ENCODE data around the gene LELP1. TPM values are rescaled to one million over a fixed set of nuclear protein-coding genes. Genes with fewer than 3 reads are reported as not detected.

The LELP1 gene
- polyA plus RNA-seq, 2 donors, result not detected

DNA sequence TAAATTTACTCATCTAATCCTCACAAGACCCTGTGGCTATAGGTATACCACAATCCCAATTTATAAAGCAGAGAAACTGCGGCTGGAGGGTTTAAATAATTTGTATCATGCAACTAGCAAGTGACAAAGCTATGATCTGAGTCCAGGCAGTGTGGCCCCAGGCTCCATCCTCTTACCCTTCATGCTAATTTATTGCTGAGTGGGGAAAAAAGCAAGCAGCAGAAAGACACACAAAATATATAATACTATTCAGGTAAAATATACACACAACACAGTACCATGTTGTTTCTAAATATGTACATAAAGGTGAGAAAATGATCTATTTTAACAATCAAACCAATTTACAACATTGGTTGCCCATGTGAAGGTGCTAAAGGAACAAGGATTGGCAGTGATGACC is 38.9 kb downstream of the LELP1 start:
- Histone ChIP-seq H3K27me3 (ENCODE audit: control insufficient read depth in 1 of 2, insufficient read depth in 2 of 2, low read length in 2 of 2) (no peaks in the 10 kb centered on the region), H3K4me1 (ENCODE audit: control insufficient read depth in 2 of 2, insufficient read depth in 2 of 2, low read length in 1 of 2) (no peaks in the 10 kb centered on the region), H3K27ac (ENCODE audit: low read depth in 2 of 2, low read length in 1 of 2) (no peak overlapping the region), H3K9me3 (ENCODE audit: control insufficient read depth in 2 of 2, insufficient read depth in 1 of 2, low read depth in 1 of 2, low read length in 1 of 2) (peaks cover 0 to 2% of the 10 kb centered on the region in 2 donors), H3K4me3 (ENCODE audit: low read depth in 1 of 2, low read length in 2 of 2) (no peak overlapping the region), H3K36me3 (ENCODE audit: control insufficient read depth in 2 of 2, insufficient read depth in 2 of 2, low read length in 1 of 2) (no peaks in the 10 kb centered on the region)
- WGBS, 2 donors, result 85 to 90% methylated on average over 1 of the region's 1 CpG

DNA sequence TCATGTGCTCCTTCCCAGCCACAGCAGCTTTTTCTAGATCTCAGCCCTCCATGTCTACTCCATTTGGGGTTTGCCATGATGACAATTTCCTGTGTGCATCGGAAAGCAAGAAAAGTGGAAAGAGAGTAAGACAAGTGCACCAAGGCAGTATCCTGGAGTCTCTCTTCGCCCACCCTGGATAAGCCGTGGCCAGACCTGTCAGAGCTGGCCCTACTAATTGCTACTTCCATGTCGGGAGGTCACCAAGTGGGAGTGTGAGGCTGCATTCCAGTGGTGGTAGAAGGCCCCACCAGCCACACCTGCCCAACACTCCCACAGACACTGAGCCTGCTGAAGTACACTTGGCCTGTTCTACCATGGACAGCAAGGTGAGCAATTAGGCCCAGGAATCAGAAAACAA is 42.2 kb downstream of the LELP1 start:
- Histone ChIP-seq H3K27me3 (ENCODE audit: control insufficient read depth in 1 of 2, insufficient read depth in 2 of 2, low read length in 2 of 2) (no peaks in the 10 kb centered on the region), H3K36me3 (ENCODE audit: control insufficient read depth in 2 of 2, insufficient read depth in 2 of 2, low read length in 1 of 2) (no peaks in the 10 kb centered on the region), H3K4me1 (ENCODE audit: control insufficient read depth in 2 of 2, insufficient read depth in 2 of 2, low read length in 1 of 2) (no peaks in the 10 kb centered on the region), H3K27ac (ENCODE audit: low read depth in 2 of 2, low read length in 1 of 2) (no peak overlapping the region), H3K4me3 (ENCODE audit: low read depth in 1 of 2, low read length in 2 of 2) (no peak overlapping the region), H3K9me3 (ENCODE audit: control insufficient read depth in 2 of 2, insufficient read depth in 1 of 2, low read depth in 1 of 2, low read length in 1 of 2) (peaks cover 0 to 2% of the 10 kb centered on the region in 2 donors)
- 88 to 91% methylated on average over 4 of the region's 4 CpGs for WGBS, 2 donors

DNA sequence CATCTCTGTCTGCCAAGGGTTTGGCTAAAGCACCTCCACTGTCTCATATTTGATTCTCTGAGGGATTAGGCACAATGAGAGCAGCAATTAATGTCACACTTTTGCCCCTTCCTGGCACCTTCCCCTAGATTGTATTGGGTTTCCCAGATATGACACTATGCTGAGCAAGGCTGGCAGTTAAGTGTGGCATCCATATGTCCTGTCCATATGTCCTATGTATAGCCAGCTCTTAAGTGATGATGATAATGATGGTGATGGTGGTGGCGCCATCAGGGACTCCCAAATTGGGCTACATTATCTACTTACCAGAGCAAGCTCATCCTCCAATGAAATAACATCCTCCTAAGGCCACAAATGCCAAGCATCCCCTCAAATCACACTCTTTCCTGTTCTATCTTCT is 42.8 kb downstream of the LELP1 start:
- 81 to 87% methylated on average over 1 of the region's 1 CpG for WGBS, 2 donors
- no peaks in the 10 kb centered on the region for H3K27me3 ChIP-seq (ENCODE audit: control insufficient read depth in 1 of 2, insufficient read depth in 2 of 2, low read length in 2 of 2)
- H3K4me1 ChIP-seq (ENCODE audit: control insufficient read depth in 2 of 2, insufficient read depth in 2 of 2, low read length in 1 of 2), result no peaks in the 10 kb centered on the region
- H3K4me3 ChIP-seq (ENCODE audit: low read depth in 1 of 2, low read length in 2 of 2), result no peak overlapping the region
- no peak overlapping the region for H3K27ac ChIP-seq (ENCODE audit: low read depth in 2 of 2, low read length in 1 of 2)
- H3K36me3 ChIP-seq (ENCODE audit: control insufficient read depth in 2 of 2, insufficient read depth in 2 of 2, low read length in 1 of 2), result no peaks in the 10 kb centered on the region
- peaks cover 0 to 2% of the 10 kb centered on the region in 2 donors for H3K9me3 ChIP-seq (ENCODE audit: control insufficient read depth in 2 of 2, insufficient read depth in 1 of 2, low read depth in 1 of 2, low read length in 1 of 2)

DNA sequence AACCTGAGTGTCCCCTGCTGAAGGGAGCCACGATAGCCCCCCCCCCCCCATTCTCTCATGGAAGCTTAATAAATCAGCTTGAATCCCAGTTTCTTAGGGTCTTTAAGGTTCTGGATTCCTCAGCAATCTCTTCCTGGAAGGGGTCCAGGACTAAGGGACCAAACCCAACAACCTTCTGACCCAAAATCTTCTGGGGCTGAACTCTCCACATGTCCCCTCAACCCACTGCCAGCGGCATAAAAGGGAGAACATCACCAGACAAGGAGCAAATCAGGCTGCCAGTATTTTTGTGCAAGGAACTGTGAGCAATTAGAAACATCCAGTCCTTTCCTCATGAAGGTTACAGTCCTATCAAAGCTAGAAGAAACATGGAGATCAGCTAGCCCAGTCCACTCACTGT is 43.6 kb downstream of the LELP1 start:
- WGBS, 2 donors, result 80 to 88% methylated on average over 2 of the region's 2 CpGs
- Histone ChIP-seq H3K36me3 (ENCODE audit: control insufficient read depth in 2 of 2, insufficient read depth in 2 of 2, low read length in 1 of 2) (no peaks in the 10 kb centered on the region), H3K4me1 (ENCODE audit: control insufficient read depth in 2 of 2, insufficient read depth in 2 of 2, low read length in 1 of 2) (no peaks in the 10 kb centered on the region)

DNA sequence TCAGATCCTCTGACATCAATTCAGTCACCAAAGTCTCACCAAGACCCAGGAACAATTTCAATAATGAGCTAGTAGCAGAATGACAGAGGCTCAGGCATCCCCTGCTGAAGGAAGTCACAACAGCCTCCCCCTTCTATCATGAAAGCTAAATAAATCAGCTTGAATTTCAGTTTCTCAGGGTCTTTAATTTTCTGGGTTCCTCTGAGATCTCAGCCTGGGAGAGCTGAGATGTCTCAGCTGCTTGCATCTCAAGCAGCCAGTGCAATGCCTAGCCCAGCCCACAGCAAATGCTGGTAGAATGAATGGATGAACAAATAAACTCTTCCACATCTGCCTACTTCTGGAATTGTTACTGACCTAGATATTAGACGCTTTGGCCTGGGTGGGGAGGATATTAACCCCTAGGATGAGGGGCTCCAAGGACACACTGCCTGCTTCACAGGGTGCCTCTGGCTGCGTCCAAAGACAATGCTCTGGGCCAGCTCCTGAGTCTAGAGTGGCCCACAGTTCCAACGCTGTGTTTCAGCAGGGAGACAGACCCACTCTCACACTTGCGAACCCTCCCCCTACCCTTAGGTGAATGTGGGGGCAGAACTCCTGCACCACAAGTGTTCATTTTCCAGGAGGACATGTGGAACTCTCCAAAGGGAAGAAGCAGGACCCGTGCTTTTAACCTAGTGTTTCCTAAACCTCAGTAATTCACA is 45.1 kb downstream of the LELP1 start:
- H3K27ac ChIP-seq (ENCODE audit: low read depth in 2 of 2, low read length in 1 of 2), result no peak overlapping the region
- no peak overlapping the region for H3K4me3 ChIP-seq (ENCODE audit: low read depth in 1 of 2, low read length in 2 of 2)
- 63 to 64% methylated on average over 5 of the region's 5 CpGs for WGBS, 2 donors
- peaks cover 0 to 2% of the 10 kb centered on the region in 2 donors for H3K9me3 ChIP-seq (ENCODE audit: control insufficient read depth in 2 of 2, insufficient read depth in 1 of 2, low read depth in 1 of 2, low read length in 1 of 2)
- H3K36me3 ChIP-seq (ENCODE audit: control insufficient read depth in 2 of 2, insufficient read depth in 2 of 2, low read length in 1 of 2), result no peaks in the 10 kb centered on the region
- no peaks in the 10 kb centered on the region for H3K4me1 ChIP-seq (ENCODE audit: control insufficient read depth in 2 of 2, insufficient read depth in 2 of 2, low read length in 1 of 2)
- no peaks in the 10 kb centered on the region for H3K27me3 ChIP-seq (ENCODE audit: control insufficient read depth in 1 of 2, insufficient read depth in 2 of 2, low read length in 2 of 2)

More for the DNA sequence above, 43.6 kb downstream of the LELP1 start:
- Histone ChIP-seq H3K9me3 (ENCODE audit: control insufficient read depth in 2 of 2, insufficient read depth in 1 of 2, low read depth in 1 of 2, low read length in 1 of 2) (peaks cover 0 to 2% of the 10 kb centered on the region in 2 donors), H3K4me3 (ENCODE audit: low read depth in 1 of 2, low read length in 2 of 2) (no peak overlapping the region), H3K27ac (ENCODE audit: low read depth in 2 of 2, low read length in 1 of 2) (no peak overlapping the region), H3K27me3 (ENCODE audit: control insufficient read depth in 1 of 2, insufficient read depth in 2 of 2, low read length in 2 of 2) (no peaks in the 10 kb centered on the region)

DNA sequence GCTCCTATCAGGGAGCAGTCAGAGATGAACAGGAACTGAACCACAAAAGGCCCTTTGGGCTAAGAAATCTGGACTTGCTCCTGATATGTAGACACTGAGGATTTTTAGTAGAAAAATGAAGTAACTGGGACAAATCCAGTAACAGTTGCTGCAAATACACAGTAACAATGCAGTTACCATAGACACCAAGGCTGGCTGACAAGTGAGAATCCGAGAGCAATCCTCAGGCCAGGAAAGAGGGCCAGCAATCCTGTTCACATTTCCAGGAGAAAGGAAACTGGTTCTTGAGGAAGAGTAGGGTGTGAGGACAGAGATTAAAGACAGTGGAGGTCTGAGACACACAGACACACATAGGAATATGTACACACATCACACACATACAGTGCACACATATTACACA is 46.9 kb downstream of the LELP1 start:
- 22 to 31% methylated on average over 1 of the region's 1 CpG for WGBS, 2 donors
- no peak overlapping the region for H3K27ac ChIP-seq (ENCODE audit: low read depth in 2 of 2, low read length in 1 of 2)
- H3K4me3 ChIP-seq (ENCODE audit: low read depth in 1 of 2, low read length in 2 of 2), result no peak overlapping the region
- H3K27me3 ChIP-seq (ENCODE audit: control insufficient read depth in 1 of 2, insufficient read depth in 2 of 2, low read length in 2 of 2), result no peaks in the 10 kb centered on the region
- H3K4me1 ChIP-seq (ENCODE audit: control insufficient read depth in 2 of 2, insufficient read depth in 2 of 2, low read length in 1 of 2), result no peaks in the 10 kb centered on the region
- H3K9me3 ChIP-seq (ENCODE audit: control insufficient read depth in 2 of 2, insufficient read depth in 1 of 2, low read depth in 1 of 2, low read length in 1 of 2), result no peaks in the 10 kb centered on the region
- H3K36me3 ChIP-seq (ENCODE audit: control insufficient read depth in 2 of 2, insufficient read depth in 2 of 2, low read length in 1 of 2), result no peaks in the 10 kb centered on the region

DNA sequence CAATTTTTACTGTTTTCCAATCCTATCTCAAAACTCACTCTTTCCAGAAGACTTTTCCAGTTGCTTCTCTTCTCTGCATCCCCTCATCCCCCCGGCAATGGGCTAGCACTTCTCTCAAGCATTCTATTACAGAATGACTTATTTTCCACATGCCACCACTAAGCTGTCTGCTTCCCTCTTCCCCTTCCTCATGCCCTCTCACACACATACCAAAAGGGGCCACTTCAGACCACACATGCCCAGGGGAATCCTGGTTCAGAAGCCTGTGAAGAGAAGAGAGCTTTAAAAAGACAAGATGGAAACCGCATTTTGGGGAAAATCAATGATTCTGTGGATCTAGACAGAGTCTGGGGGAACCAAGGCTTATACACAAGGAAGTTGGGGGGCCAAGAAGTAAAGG is 47.9 kb downstream of the LELP1 start:
- no peaks in the 10 kb centered on the region for H3K4me1 ChIP-seq (ENCODE audit: control insufficient read depth in 2 of 2, insufficient read depth in 2 of 2, low read length in 1 of 2)
- H3K27ac ChIP-seq (ENCODE audit: low read depth in 2 of 2, low read length in 1 of 2), result no peak overlapping the region
- H3K27me3 ChIP-seq (ENCODE audit: control insufficient read depth in 1 of 2, insufficient read depth in 2 of 2, low read length in 2 of 2), result no peaks in the 10 kb centered on the region
- no peaks in the 10 kb centered on the region for H3K36me3 ChIP-seq (ENCODE audit: control insufficient read depth in 2 of 2, insufficient read depth in 2 of 2, low read length in 1 of 2)
- 86 to 87% methylated on average over 2 of the region's 2 CpGs for WGBS, 2 donors
- no peaks in the 10 kb centered on the region for H3K9me3 ChIP-seq (ENCODE audit: control insufficient read depth in 2 of 2, insufficient read depth in 1 of 2, low read depth in 1 of 2, low read length in 1 of 2)
- H3K4me3 ChIP-seq (ENCODE audit: low read depth in 1 of 2, low read length in 2 of 2), result no peak overlapping the region

DNA sequence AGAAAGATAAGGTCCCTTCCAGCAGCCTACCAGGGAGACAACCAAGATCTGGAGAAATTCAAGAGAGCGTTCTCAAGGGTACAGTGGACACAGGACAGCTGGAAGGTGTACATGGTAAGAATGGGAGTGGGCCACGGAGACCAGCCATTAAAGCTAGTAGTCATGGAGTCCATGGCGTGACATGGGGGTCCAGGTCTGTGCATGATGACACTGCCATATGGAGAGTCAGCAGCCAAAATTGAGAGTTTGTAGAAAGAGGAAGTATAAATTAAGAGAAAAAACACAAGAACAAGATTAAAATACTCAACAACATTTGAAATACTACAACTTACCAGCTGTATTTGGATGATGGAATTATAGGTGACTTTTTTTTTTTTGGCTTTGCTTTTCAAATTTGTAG is 48.3 kb downstream of the LELP1 start:
- WGBS, 2 donors, result 92 to 94% methylated on average over 3 of the region's 3 CpGs
- Histone ChIP-seq H3K36me3 (ENCODE audit: control insufficient read depth in 2 of 2, insufficient read depth in 2 of 2, low read length in 1 of 2) (no peaks in the 10 kb centered on the region), H3K27ac (ENCODE audit: low read depth in 2 of 2, low read length in 1 of 2) (no peak overlapping the region), H3K27me3 (ENCODE audit: control insufficient read depth in 1 of 2, insufficient read depth in 2 of 2, low read length in 2 of 2) (no peaks in the 10 kb centered on the region), H3K4me1 (ENCODE audit: control insufficient read depth in 2 of 2, insufficient read depth in 2 of 2, low read length in 1 of 2) (no peaks in the 10 kb centered on the region), H3K4me3 (ENCODE audit: low read depth in 1 of 2, low read length in 2 of 2) (no peak overlapping the region), H3K9me3 (ENCODE audit: control insufficient read depth in 2 of 2, insufficient read depth in 1 of 2, low read depth in 1 of 2, low read length in 1 of 2) (no peaks in the 10 kb centered on the region)

DNA sequence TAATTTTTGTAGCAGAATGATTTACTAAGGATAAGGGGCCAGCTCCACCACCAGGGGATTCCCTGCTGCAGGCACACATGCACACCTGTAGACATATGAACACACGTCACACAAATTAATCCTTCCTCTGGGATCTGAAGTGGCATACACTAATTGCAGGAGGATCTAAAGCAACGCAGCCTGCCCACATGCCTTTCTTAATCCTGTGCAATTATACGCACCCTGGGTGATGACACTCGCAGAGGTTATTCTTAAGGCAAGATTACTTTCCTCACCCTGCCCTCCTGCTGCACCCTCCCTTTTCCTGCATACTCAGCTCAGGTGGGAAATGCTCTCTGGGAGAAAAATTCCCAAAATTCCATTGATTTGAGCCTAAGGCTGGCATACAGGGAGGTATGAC is 48.8 kb downstream of the LELP1 start:
- Histone ChIP-seq H3K4me3 (ENCODE audit: low read depth in 1 of 2, low read length in 2 of 2) (no peak overlapping the region), H3K4me1 (ENCODE audit: control insufficient read depth in 2 of 2, insufficient read depth in 2 of 2, low read length in 1 of 2) (no peaks in the 10 kb centered on the region), H3K36me3 (ENCODE audit: control insufficient read depth in 2 of 2, insufficient read depth in 2 of 2, low read length in 1 of 2) (no peaks in the 10 kb centered on the region), H3K9me3 (ENCODE audit: control insufficient read depth in 2 of 2, insufficient read depth in 1 of 2, low read depth in 1 of 2, low read length in 1 of 2) (no peaks in the 10 kb centered on the region), H3K27me3 (ENCODE audit: control insufficient read depth in 1 of 2, insufficient read depth in 2 of 2, low read length in 2 of 2) (no peaks in the 10 kb centered on the region), H3K27ac (ENCODE audit: low read depth in 2 of 2, low read length in 1 of 2) (no peak overlapping the region)
- 54 to 66% methylated on average over 4 of the region's 4 CpGs for WGBS, 2 donors

DNA sequence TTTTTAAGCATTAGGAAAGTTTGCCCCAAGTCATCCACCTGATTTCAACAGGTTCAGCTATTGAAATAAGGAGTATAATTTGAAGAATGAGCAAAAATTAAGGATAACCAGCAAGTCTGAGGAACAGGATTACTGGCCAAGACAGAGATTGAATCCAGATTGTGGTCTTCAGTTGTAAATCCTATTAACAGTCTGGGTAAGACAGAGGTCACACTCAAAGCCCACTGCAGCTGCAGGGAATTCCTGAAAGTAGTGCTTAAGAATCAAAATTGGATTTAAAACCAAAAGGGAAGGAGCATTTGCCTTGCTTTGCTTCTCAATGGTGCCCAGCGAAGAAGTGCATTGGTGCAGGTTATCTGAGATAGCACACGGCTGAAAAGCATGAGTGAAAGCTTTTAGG is 49.8 kb downstream of the LELP1 start:
- 46 to 69% methylated on average over 2 of the region's 2 CpGs for WGBS, 2 donors
- H3K27me3 ChIP-seq (ENCODE audit: control insufficient read depth in 1 of 2, insufficient read depth in 2 of 2, low read length in 2 of 2), result no peaks in the 10 kb centered on the region
- H3K9me3 ChIP-seq (ENCODE audit: control insufficient read depth in 2 of 2, insufficient read depth in 1 of 2, low read depth in 1 of 2, low read length in 1 of 2), result no peaks in the 10 kb centered on the region
- no peaks in the 10 kb centered on the region for H3K36me3 ChIP-seq (ENCODE audit: control insufficient read depth in 2 of 2, insufficient read depth in 2 of 2, low read length in 1 of 2)
- H3K27ac ChIP-seq (ENCODE audit: low read depth in 2 of 2, low read length in 1 of 2), result no peak overlapping the region
- H3K4me1 ChIP-seq (ENCODE audit: control insufficient read depth in 2 of 2, insufficient read depth in 2 of 2, low read length in 1 of 2), result no peaks in the 10 kb centered on the region
- H3K4me3 ChIP-seq (ENCODE audit: low read depth in 1 of 2, low read length in 2 of 2), result no peak overlapping the region
